Gastroesophageal sphincter (tissue), 3 donors: ENCODE results near the gene MRTFB.

Experiments
- POLR2AphosphoS5 ChIP-seq: sonication (generic); formaldehyde crosslinking; IDR thresholded peaks from one replicate; pipeline ENCODE4 v1.6.1; 2017; ENCODE audit warnings: antibody characterized with exemption
- TF ChIP-seq, protein P1 (sequence below), 4 experiments: fragments of 200-600 bp in 2 of 4; fragments of 450-650 bp in 2 of 4; sonication (generic) in 1 of 4; IDR thresholded peaks; one replicate each; pipeline ENCODE4 v1.5.1; 2017 to 2019; ENCODE audit warnings: antibody characterized with exemption in 4 of 4, mild to moderate bottlenecking in 2 of 4, moderate library complexity in 2 of 4

DNA sequence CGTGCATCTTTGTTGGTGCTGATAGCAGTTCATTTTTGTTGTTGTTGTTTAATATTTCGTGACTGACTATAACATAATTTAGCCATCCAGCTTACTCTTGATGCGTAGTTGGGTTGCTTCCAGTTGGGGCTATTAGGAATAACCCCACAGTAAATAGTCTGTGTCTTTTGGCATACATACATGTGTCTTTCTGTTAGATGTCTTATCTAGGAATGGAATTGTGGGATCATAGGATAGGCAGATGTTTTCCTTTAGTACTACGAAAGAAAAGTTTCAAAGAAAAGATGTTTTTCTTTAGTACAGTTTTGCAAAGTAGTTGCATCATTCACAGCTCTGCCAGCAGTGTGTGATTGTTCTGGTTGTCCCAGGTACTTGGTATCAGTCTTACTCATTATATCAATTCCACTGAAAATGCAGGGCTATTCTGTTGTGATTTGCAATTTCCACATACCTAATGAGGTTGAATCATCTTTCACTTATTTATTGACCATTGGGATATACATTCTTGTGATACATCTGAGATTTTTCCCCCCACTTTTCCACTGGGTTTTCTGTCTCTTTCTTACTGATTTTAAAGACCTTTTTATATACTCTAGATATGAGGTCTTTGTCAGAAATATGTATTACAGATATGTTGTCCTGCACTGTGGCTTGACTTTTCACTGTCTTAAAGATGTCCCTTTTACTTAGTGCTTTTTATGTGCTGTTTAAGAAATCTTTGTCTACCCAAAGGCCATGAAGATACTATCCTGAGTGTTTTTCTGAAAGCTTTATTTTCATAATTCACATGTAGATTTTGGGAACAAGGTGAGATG lies 173.3 kb downstream of the MRTFB start:
- TF ChIP-seq, protein P1, sequence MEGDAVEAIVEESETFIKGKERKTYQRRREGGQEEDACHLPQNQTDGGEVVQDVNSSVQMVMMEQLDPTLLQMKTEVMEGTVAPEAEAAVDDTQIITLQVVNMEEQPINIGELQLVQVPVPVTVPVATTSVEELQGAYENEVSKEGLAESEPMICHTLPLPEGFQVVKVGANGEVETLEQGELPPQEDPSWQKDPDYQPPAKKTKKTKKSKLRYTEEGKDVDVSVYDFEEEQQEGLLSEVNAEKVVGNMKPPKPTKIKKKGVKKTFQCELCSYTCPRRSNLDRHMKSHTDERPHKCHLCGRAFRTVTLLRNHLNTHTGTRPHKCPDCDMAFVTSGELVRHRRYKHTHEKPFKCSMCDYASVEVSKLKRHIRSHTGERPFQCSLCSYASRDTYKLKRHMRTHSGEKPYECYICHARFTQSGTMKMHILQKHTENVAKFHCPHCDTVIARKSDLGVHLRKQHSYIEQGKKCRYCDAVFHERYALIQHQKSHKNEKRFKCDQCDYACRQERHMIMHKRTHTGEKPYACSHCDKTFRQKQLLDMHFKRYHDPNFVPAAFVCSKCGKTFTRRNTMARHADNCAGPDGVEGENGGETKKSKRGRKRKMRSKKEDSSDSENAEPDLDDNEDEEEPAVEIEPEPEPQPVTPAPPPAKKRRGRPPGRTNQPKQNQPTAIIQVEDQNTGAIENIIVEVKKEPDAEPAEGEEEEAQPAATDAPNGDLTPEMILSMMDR (IDR thresholded peaks at IDR 0.05) = no peak
- TF ChIP-seq POLR2AphosphoS5 = no peak
